SK-N-MC (cell line): ENCODE results near the gene AIFM1.

Experiments used
- EZH2 ChIP-seq: fragments of 200-600 bp; sonication (generic); IDR thresholded peaks from one replicate; pipeline ENCODE4 v1.6.1; 2017; ENCODE audit warnings: antibody characterized with exemption
- FOXP2 ChIP-seq: optimal IDR thresholded peaks from 2 replicates; pipeline ENCODE3; 2011; ENCODE audit warnings: mild to moderate bottlenecking, moderate library complexity; ENCODE audit not compliant: insufficient read depth; ENCODE audit errors: extremely low read length, control extremely low read depth
- POLR2AphosphoS5 ChIP-seq: IDR thresholded peaks from 2 replicates; pipeline ENCODE4 v1.6.1; 2012; ENCODE audit warnings: mild to moderate bottlenecking, low read depth, low read length, borderline replicate concordance

DNA sequence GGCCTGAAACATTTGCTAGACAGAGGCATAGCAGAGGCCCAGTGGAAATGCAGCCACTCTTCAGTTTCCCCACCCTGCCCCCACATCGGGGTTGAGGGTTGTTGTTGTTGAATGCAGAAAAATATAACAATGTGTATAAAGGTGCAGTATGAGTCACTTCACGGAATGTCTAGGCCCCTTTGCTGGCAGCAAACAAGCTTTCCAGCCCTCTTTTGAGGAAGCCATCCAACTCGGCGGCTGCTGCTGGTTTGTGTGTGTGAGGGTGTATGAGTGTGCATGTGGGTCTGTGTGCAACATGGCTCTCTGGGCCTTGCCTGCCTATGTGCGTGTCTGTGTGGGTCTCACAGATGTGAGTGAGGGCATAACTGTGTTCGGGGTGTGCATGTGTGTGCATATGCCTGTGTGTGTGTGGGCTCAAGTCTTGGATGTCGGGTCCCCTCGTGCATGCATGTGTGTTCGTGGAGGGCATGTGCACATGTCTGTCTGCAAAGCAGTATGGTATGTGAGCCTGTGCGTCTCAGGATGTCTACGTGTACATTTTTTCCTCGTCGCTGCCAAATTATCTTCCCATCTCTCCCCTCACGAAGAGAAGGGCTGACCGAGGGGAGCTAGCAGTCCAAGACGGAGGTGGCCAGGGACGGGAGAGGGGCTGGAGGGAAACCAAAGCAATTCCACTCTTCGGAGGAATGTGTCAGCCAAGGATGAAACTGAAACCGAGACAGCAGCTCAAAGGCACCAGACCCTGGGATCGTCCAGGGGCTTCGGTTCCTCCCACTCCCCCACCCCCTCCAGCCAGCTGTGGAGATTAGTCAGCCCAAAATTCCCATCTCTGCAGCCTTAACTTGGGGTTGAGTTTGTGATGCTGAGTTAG lies 47.0 kb downstream of the AIFM1 start:
- TF ChIP-seq EZH2, result no peak
- no peak for TF ChIP-seq POLR2AphosphoS5
- TF ChIP-seq FOXP2, result no peak
